B cell (primary cell): ENCODE measurements around the gene SARM1. TPM values are rescaled to one million over a fixed set of nuclear protein-coding genes. Genes with fewer than 3 reads are reported as not detected.

Source experiments
- ATAC-seq: fragments of 200-7000 bp; cut with Tn5 transposase; one replicate; pipeline ENCODE4 v1.10.0; 2021; ENCODE audit warnings: low read depth, mild to moderate bottlenecking, moderate number of reproducible peaks, moderate library complexity
- CTCF ChIA-PET: fragments of 350-600 bp; sonication (Branson Sonifier 250); formaldehyde crosslinking; loops from one replicate; lab custom pipeline; 2021; ENCODE audit warnings: antibody characterized with exemption, inconsistent platforms; lab: Charles Lee
- POLR2A ChIA-PET: fragments of 350-600 bp; sonication (Branson Sonifier 250); formaldehyde crosslinking; loops from one replicate; lab custom pipeline; 2021; ENCODE audit warnings: antibody characterized with exemption; lab: Charles Lee
- DNase-seq: peaks from one replicate; pipeline ENCODE4 v3.0.0; 2013
- H2AFZ ChIP-seq: 2 replicates; pipeline ENCODE4 v1.6.1; 2012; ENCODE audit warnings: mild to moderate bottlenecking, low read depth, low read length; ENCODE audit not compliant: insufficient read depth, poor library complexity, severe bottlenecking
- H3K27ac ChIP-seq, 2 donors: 1 replicate in 1 of 2; 2 replicates in 1 of 2; pipeline ENCODE4 v1.5.1; 2012 to 2013; ENCODE audit warnings: low read length in 2 of 2, mild to moderate bottlenecking in 2 of 2, moderate library complexity in 1 of 2
- H3K27me3 ChIP-seq, 4 experiments: fragments of 200-600 bp in 1 of 4; sonication (generic) in 1 of 4; replicated peaks in 1 of 4; 1 replicate in 2 of 4; 2 replicates in 2 of 4; pipeline versions ENCODE4 v1.6.1 to v1.7.0; 2013 to 2016; ENCODE audit warnings: low read length in 3 of 4, mild to moderate bottlenecking in 2 of 4, mixed read lengths in 1 of 4, moderate library complexity in 1 of 4; ENCODE audit not compliant: insufficient read depth in 4 of 4, control insufficient read depth in 3 of 4; ENCODE audit errors: control extremely low read depth in 1 of 4
- H3K36me3 ChIP-seq, 2 experiments: replicated peaks in 1 of 2; 1 replicate in 1 of 2; 2 replicates in 1 of 2; pipeline versions ENCODE4 v1.6.1 to v1.7.1; 2013; ENCODE audit warnings: low read length in 1 of 2; ENCODE audit not compliant: insufficient read depth in 2 of 2, control insufficient read depth in 1 of 2; ENCODE audit errors: control extremely low read depth in 1 of 2, extremely low read depth in 1 of 2
- H3K4me1 ChIP-seq, 2 donors: fragments of 200-600 bp in 1 of 2; sonication (generic) in 1 of 2; 1 replicate in 1 of 2; 2 replicates in 1 of 2; pipeline versions ENCODE4 v1.5.1 to v1.6.1; 2013 to 2017; ENCODE audit warnings: low read length in 2 of 2; ENCODE audit not compliant: control insufficient read depth in 2 of 2, insufficient read depth in 2 of 2
- H3K4me2 ChIP-seq: replicated peaks from 2 replicates; pipeline ENCODE3; 2012; ENCODE audit warnings: mild to moderate bottlenecking, low read depth, low read length; ENCODE audit not compliant: poor library complexity, severe bottlenecking
- H3K4me3 ChIP-seq, 5 experiments: fragments of 200-600 bp in 1 of 5; sonication (generic) in 1 of 5; 1 replicate in 3 of 5; 2 replicates in 2 of 5; pipeline versions ENCODE4 v1.5.1 to v1.7.0; 2011 to 2016; ENCODE audit warnings: low read length in 4 of 5, mild to moderate bottlenecking in 4 of 5, low read depth in 2 of 5, control low read depth in 1 of 5, moderate library complexity in 1 of 5; ENCODE audit not compliant: insufficient read depth in 1 of 5; ENCODE audit errors: control extremely low read depth in 1 of 5, extremely low read depth in 1 of 5
- H3K79me2 ChIP-seq: fragments of 200-600 bp; sonication (generic); one replicate; pipeline ENCODE4 v1.6.0; 2016; ENCODE audit warnings: low read length; ENCODE audit not compliant: control insufficient read depth, insufficient read depth
- H3K9ac ChIP-seq: fragments of 200-600 bp; sonication (generic); 2 replicates; pipeline ENCODE4 v1.6.1; 2017; ENCODE audit warnings: mild to moderate bottlenecking, low read length, moderate library complexity
- H3K9me3 ChIP-seq, 3 donors: one replicate each; pipeline versions ENCODE4 v1.6.1 to v1.7.1; 2013; ENCODE audit warnings: low read length in 2 of 3; ENCODE audit not compliant: control insufficient read depth in 2 of 3, insufficient read depth in 1 of 3; ENCODE audit errors: control extremely low read depth in 1 of 3
- H4K20me1 ChIP-seq: 2 replicates; pipeline ENCODE4 v1.6.0; 2012; ENCODE audit warnings: mild to moderate bottlenecking, low read length; ENCODE audit not compliant: insufficient read depth, control insufficient read depth, poor library complexity, severe bottlenecking
- H3K27ac Mint-ChIP-seq: one replicate; pipeline ENCODE4 v1.8.0; 2021; ENCODE audit warnings: mixed read lengths
- H3K27me3 Mint-ChIP-seq: one replicate; pipeline ENCODE4 v1.8.0; 2021; ENCODE audit warnings: mixed read lengths
- H3K4me1 Mint-ChIP-seq: one replicate; pipeline ENCODE4 v1.8.0; 2021; ENCODE audit warnings: mixed read lengths
- H3K4me3 Mint-ChIP-seq: one replicate; pipeline ENCODE4 v1.8.0; 2021; ENCODE audit warnings: mixed read lengths
- H3K9me3 Mint-ChIP-seq: one replicate; pipeline ENCODE4 v1.8.0; 2022; ENCODE audit warnings: mixed read lengths; ENCODE audit not compliant: insufficient read depth
- EZH2 ChIP-seq: IDR thresholded peaks from 2 replicates; pipeline ENCODE4 v1.6.1; 2012; ENCODE audit warnings: borderline replicate concordance, low read depth, mild to moderate bottlenecking, moderate library complexity, low read length; ENCODE audit not compliant: insufficient read depth, poor library complexity, severe bottlenecking
- WGBS: methylation state at CpG from one replicate; pipeline ENCODE4 v1.1.5; 2013; ENCODE audit warnings: missing lambda C conversion rate; ENCODE audit not compliant: insufficient coverage; 5-methylcytosine and 5-hydroxymethylcytosine counted together
- intact Hi-C: fragments of 100-400 bp; cut with micrococcal nuclease; formaldehyde crosslinking; loops from one replicate; pipeline ENCODE4 v1.10.0; 2022
- polyA plus RNA-seq: library from polyadenylated mRNA; depleted of rRNA; stranded (reverse); fragments of >200 nt; gene quantifications from 2 replicates; pipeline ENCODE4 v1.2.3, GENCODE V29; 2012
- total RNA-seq, 2 donors: library from RNA; stranded (reverse); fragments of 120-200 nt in 1 of 2; gene quantifications; 1 replicate in 1 of 2; 2 replicates in 1 of 2; pipeline versions ENCODE4 v1.2.3 to v1.2.4, GENCODE V29; 2013 to 2022
- TF ChIP-seq, protein P1 (sequence below): fragments of 200-600 bp; IDR thresholded peaks from one replicate; pipeline ENCODE4 v1.8.0; 2022; ENCODE audit warnings: antibody characterized with exemption, mild to moderate bottlenecking

The SARM1 gene
- total and polyA plus RNA-seq, 2 donors (not counting 1 experiment from before 2014, with no cell fraction given), result 22.5 to 32.8 TPM

GRCh38 chr17:28397275-28397674 is 25.8 kb downstream of the SARM1 start:
- Mint-ChIP-seq H3K27me3 (no peaks in the 10 kb centered on the region), H3K4me1 (peaks cover 3% of the 10 kb centered on the region), H3K27ac (no peak overlapping the region), H3K9me3 (no peaks in the 10 kb centered on the region), H3K4me3 (no peak overlapping the region)
- no peaks in the 10 kb centered on the region for H3K9me3 ChIP-seq
- CTCF ChIA-PET, result no interaction called here
- ATAC-seq, result no peak
- no peak overlapping the region for H3K4me2 ChIP-seq
- H3K27ac ChIP-seq, result no peak overlapping the region
- H2AFZ ChIP-seq, result no peak overlapping the region
- TF ChIP-seq, protein P1, sequence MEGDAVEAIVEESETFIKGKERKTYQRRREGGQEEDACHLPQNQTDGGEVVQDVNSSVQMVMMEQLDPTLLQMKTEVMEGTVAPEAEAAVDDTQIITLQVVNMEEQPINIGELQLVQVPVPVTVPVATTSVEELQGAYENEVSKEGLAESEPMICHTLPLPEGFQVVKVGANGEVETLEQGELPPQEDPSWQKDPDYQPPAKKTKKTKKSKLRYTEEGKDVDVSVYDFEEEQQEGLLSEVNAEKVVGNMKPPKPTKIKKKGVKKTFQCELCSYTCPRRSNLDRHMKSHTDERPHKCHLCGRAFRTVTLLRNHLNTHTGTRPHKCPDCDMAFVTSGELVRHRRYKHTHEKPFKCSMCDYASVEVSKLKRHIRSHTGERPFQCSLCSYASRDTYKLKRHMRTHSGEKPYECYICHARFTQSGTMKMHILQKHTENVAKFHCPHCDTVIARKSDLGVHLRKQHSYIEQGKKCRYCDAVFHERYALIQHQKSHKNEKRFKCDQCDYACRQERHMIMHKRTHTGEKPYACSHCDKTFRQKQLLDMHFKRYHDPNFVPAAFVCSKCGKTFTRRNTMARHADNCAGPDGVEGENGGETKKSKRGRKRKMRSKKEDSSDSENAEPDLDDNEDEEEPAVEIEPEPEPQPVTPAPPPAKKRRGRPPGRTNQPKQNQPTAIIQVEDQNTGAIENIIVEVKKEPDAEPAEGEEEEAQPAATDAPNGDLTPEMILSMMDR, result no peak
- TF ChIP-seq EZH2, result no peak
- no peak for DNase-seq
- H3K9ac ChIP-seq, result no peak overlapping the region
- no peak overlapping the region for H3K4me3 ChIP-seq
- POLR2A ChIA-PET, result no interaction called here
- H3K79me2 ChIP-seq, result no peaks in the 10 kb centered on the region
- H3K27me3 ChIP-seq, result no peaks in the 10 kb centered on the region
- no peaks in the 10 kb centered on the region for H3K4me1 ChIP-seq
- intact Hi-C loops, result no loop called here
- no peaks in the 10 kb centered on the region for H4K20me1 ChIP-seq
- peaks cover 0 to 15% of the 10 kb centered on the region in 2 experiments for H3K36me3 ChIP-seq
- 100% methylated on average over 2 of the region's 3 CpGs for WGBS

- Mint-ChIP-seq H3K4me3 (no peak overlapping the region), H3K27ac (no peak overlapping the region), H3K9me3 (no peaks in the 10 kb centered on the region), H3K4me1 (peaks cover 3% of the 10 kb centered on the region), H3K27me3 (no peaks in the 10 kb centered on the region)
- H3K9ac ChIP-seq, result no peak overlapping the region
- no peaks in the 10 kb centered on the region for H4K20me1 ChIP-seq
- intact Hi-C loops, result no loop called here
- ChIA-PET CTCF (no interaction called here), POLR2A (no interaction called here)
- H3K4me1 ChIP-seq, result no peaks in the 10 kb centered on the region
- H3K9me3 ChIP-seq, result no peaks in the 10 kb centered on the region
- ATAC-seq (no peak), DNase-seq (no peak)
- H3K36me3 ChIP-seq, result peaks cover 0 to 10% of the 10 kb centered on the region in 2 experiments
- no peak overlapping the region for H3K4me3 ChIP-seq
- H3K79me2 ChIP-seq, result no peaks in the 10 kb centered on the region
- no peak overlapping the region for H3K4me2 ChIP-seq
- H2AFZ ChIP-seq, result no peak overlapping the region
- 87% methylated on average over 7 of the region's 7 CpGs for WGBS
- H3K27ac ChIP-seq, result no peak overlapping the region
- no peaks in the 10 kb centered on the region for H3K27me3 ChIP-seq
- no peak for TF ChIP-seq EZH2
- TF ChIP-seq, protein P1, result no peak
Measured at GRCh38 chr17:28397687-28398279, 26.3 kb downstream of the SARM1 start.
